GM13977 (cell line): ENCODE measurements around the gene RPL13.

ENCODE experiments used
- DNase-seq: peaks from one replicate; pipeline ENCODE4 v3.0.0; 2012; ENCODE audit warnings: low spot score
- in situ Hi-C: fragments of 300-500 bp; cut with MboI; formaldehyde crosslinking; loops from one replicate; pipeline ENCODE4 v1.12.0; 2022; ENCODE audit warnings: low sequenced_read_pairs, low pct_unique_long_range_greater_than_20kb, mixed read lengths, inconsistent platforms; ENCODE audit not compliant: unreplicated experiment
- TF ChIP-seq, protein P1 (sequence below): IDR thresholded peaks from 2 replicates; pipeline ENCODE4 v1.5.1; 2012; ENCODE audit warnings: mild to moderate bottlenecking, control low read depth; ENCODE audit not compliant: insufficient read depth; ENCODE audit errors: extremely low read depth, missing control alignments

RPL13 gene

GRCh38 chr16:89600427-89600826 lies 39.9 kb downstream of the RPL13 start:
- TF ChIP-seq, protein P1, sequence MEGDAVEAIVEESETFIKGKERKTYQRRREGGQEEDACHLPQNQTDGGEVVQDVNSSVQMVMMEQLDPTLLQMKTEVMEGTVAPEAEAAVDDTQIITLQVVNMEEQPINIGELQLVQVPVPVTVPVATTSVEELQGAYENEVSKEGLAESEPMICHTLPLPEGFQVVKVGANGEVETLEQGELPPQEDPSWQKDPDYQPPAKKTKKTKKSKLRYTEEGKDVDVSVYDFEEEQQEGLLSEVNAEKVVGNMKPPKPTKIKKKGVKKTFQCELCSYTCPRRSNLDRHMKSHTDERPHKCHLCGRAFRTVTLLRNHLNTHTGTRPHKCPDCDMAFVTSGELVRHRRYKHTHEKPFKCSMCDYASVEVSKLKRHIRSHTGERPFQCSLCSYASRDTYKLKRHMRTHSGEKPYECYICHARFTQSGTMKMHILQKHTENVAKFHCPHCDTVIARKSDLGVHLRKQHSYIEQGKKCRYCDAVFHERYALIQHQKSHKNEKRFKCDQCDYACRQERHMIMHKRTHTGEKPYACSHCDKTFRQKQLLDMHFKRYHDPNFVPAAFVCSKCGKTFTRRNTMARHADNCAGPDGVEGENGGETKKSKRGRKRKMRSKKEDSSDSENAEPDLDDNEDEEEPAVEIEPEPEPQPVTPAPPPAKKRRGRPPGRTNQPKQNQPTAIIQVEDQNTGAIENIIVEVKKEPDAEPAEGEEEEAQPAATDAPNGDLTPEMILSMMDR: no peak

DNA sequence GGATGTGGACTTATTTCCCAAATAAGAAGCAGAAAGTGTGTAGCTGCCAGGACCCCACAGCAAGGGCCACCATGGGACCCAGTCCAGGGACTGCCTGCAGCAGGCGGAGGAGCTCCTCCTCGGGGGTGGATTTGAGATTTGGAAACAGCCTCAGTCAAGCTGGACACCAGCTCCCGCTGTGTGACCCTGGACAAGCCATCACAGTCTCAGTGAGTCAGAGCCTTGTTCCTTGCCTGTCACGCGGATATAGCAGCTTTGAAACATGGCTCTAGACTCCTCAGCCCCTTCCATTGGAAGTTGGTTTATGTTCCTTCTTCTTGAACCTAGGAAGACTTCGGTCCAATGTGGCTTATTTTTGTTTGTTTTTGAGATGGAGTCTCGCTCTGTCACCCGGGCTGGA lies 40.5 kb downstream of the RPL13 start:
- DNase-seq: no peak
- in situ Hi-C loops: no loop called here

More at GRCh38 chr16:89600427-89600826, 39.9 kb downstream of the RPL13 start:
- in situ Hi-C loops: no loop called here
- DNase-seq: no peak

GRCh38 chr16:89601906-89602272 lies 41.4 kb downstream of the RPL13 start:
- DNase-seq: no peak
- in situ Hi-C loops: no loop called here
- TF ChIP-seq, protein P1: no peak

More for the DNA sequence above, 40.5 kb downstream of the RPL13 start:
- TF ChIP-seq, protein P1: no peak

DNA sequence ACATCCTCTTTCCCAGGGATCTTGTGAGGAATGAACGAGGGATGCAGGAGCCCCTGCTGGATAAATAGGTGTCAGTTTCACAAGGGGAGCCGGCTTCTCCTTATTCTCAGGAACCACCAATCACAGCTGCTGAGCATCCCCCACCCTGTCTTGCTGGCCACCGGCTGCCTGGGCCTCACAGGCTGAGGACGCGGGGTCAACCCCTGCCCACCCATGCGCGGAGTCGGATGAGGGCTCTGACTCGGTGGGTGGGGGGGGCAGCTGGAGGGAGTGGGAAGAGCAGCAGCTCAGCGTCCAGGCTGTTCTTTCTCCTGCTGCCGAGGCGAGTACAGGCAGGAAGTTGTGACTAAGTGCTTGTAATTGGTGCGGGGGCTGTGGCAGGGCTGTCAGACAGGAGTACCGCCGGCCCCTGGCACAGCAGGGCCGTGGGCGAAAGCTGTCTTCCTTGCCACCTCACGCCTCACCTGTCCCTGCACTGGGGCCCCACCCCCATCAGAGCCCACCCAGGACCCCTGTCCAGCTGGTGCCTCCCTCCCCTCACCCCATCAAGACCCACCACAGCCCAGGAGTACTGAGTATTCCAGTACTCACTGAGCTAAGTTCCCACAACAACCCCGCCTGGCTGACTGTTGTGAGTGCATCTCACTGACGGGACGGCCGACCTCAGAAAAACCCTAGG lies 41.9 kb downstream of the RPL13 start:
- TF ChIP-seq, protein P1: no peak
- in situ Hi-C loops: no loop called here
- DNase-seq: peak; percentile 74

DNA sequence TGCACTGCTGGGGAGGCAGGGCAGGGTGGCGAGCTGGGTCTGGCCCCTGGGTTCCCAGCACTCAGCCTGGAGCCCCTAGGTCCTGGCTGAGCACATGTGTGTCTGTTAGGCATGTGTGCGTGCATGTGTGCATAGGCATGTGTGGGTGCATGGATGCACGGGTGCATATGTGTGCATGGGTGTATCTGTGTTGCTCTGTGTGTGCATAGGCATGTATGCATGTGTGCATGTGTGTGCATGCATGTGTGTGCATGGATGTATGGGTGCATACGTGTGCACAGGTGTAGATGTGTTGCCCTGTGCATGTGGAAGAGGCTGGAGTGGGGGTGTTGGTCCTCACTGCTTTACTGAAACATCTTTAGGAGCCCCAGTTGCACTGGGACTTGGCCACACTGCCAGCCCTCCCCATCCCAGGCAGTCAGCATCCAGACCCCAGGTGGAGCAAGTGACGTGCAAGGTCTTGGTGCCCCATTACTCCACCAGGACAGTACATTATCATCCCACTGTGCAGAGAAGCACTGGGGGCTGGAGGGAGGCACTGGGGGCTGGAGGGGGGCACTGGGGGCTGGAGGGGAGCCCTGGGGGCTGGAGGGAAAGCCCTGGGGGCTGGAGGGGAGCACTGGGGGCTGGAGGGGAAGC lies 42.6 kb downstream of the RPL13 start:
- in situ Hi-C loops: no loop called here
- TF ChIP-seq, protein P1: no peak
- no peak for DNase-seq

DNA sequence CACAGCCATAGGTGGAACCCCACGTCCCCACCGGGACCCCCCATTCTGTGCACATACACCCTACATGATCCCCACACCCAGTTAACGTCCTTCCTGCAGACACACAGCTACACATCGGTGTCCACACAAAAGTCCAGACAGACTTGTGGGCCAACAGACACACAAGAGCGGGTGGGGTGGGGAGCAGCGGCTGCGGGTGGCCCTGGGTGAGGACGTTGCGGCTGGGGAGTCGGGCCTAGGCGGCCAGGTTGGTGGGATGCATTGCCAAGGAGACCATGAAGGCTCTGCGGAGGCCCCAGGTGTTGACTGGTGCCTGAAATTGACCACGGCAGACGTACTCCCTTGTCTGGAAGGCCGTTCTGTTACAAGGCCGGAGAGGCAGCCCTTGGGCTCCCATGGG lies 44.3 kb downstream of the RPL13 start:
- TF ChIP-seq, protein P1: no peak
- DNase-seq: no peak
- in situ Hi-C loops: no loop called here
